Hepatocyte (in vitro differentiated cells): ENCODE measurements around the gene DOCK3.

ENCODE experiments used
- EZH2 ChIP-seq: fragments of 200-600 bp; sonication (generic); IDR thresholded peaks from 2 replicates; pipeline ENCODE4 v1.6.1; 2016; ENCODE audit warnings: antibody characterized with exemption, mild to moderate bottlenecking, borderline replicate concordance
- EZH2phosphoT487 ChIP-seq: fragments of 200-600 bp; sonication (generic); IDR thresholded peaks from one replicate; pipeline ENCODE4 v1.6.1; 2018; ENCODE audit warnings: antibody characterized with exemption, mild to moderate bottlenecking, low read depth, moderate library complexity; ENCODE audit not compliant: unreplicated experiment, severe bottlenecking
- TF ChIP-seq, protein P1 (sequence below): fragments of 200-600 bp; sonication (generic); IDR thresholded peaks from 2 replicates; pipeline ENCODE4 v1.5.1; 2016; ENCODE audit warnings: antibody characterized with exemption, mild to moderate bottlenecking; ENCODE audit not compliant: poor library complexity

DNA sequence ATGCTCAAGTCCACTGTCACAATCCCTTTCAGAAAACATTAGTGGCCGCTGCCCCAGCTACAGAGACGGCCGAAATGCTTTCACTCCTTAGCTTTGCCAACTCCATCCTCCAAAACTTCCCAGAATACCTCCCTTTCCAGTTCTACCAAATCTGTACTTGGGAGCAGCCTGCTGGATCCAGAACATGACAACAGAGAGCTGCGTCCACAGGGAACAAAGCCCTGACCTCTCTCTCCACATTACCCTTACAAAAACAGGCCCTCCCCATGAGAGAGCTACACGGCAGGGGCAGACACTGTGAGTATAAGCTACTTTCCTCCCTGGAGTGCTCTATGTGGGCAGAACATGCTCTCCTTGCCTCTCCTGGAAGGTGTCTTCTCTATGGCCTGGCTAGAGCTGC is 722.7 kb downstream of the DOCK3 start:
- TF ChIP-seq, protein P1, sequence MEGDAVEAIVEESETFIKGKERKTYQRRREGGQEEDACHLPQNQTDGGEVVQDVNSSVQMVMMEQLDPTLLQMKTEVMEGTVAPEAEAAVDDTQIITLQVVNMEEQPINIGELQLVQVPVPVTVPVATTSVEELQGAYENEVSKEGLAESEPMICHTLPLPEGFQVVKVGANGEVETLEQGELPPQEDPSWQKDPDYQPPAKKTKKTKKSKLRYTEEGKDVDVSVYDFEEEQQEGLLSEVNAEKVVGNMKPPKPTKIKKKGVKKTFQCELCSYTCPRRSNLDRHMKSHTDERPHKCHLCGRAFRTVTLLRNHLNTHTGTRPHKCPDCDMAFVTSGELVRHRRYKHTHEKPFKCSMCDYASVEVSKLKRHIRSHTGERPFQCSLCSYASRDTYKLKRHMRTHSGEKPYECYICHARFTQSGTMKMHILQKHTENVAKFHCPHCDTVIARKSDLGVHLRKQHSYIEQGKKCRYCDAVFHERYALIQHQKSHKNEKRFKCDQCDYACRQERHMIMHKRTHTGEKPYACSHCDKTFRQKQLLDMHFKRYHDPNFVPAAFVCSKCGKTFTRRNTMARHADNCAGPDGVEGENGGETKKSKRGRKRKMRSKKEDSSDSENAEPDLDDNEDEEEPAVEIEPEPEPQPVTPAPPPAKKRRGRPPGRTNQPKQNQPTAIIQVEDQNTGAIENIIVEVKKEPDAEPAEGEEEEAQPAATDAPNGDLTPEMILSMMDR: no peak
- TF ChIP-seq EZH2phosphoT487 (no peak), EZH2 (no peak)
